SK-N-MC (cell line): Measurements from ENCODE around the gene DUSP28.

Experiments
- EZH2 ChIP-seq: fragments of 200-600 bp; sonication (generic); IDR thresholded peaks from one replicate; pipeline ENCODE4 v1.6.1; 2017; ENCODE audit warnings: antibody characterized with exemption
- POLR2AphosphoS5 ChIP-seq: IDR thresholded peaks from 2 replicates; pipeline ENCODE4 v1.6.1; 2012; ENCODE audit warnings: mild to moderate bottlenecking, low read depth, low read length, borderline replicate concordance

DNA sequence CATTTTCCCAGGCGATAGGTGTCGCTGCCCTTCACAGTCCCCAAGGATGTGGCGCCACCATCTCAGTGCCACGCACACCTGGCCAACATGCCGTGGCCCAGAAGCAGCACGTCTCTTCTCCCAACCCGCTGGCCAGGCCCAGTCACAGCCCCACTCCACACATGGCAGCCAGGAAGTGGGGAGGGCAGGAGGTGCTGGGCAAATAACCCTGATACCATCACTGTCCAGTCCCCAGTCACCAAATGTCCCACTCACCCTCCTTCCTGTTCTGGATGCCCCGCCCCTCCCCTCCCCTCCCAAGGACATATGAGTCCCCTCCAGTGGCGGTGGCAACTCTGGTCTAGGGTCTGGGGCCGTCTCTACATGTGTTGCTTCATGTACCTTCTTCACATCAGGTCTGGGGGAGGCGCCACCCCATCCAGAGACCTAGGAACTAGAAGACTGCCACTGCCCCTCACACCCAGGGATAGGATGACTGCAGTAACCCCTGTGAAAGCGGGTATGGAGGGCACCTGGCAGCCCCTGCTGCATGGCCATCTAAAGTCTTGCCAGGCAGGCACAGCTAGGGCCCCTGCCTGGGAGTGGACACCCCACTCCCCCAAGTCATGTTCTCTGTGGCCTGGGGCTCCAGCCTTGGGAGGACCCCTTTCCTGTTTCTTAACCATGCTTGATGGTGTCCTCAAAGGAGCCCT lies 19.1 kb downstream of the DUSP28 start:
- TF ChIP-seq POLR2AphosphoS5 (no peak), EZH2 (no peak)
